Adipocyte (in vitro differentiated cells): ENCODE results near the gene S1PR4.
A peak's percentile ranks its signal among the peaks of the same experiment; 100 is the strongest.
"Not testable (repeated sequence)": the region's sequence is repeated elsewhere in the genome, so short reads cannot be mapped to it uniquely, and the experiment has no call there.

Experiments
- DNase-seq: peaks from one replicate; pipeline ENCODE4 v3.0.0-alpha.2; 2015; ENCODE audit warnings: low read depth
- H3K27me3 ChIP-seq: replicated peaks from 2 replicates; pipeline ENCODE4 v1.7.0; 2013; ENCODE audit warnings: mild to moderate bottlenecking, low read length, moderate library complexity; ENCODE audit not compliant: control insufficient read depth, insufficient read depth
- H3K36me3 ChIP-seq: 2 replicates; pipeline ENCODE4 v1.7.0; 2013; ENCODE audit warnings: low read length, mild to moderate bottlenecking, moderate library complexity; ENCODE audit not compliant: control insufficient read depth, insufficient read depth, severe bottlenecking
- H3K4me1 ChIP-seq: 2 replicates; pipeline ENCODE4 v1.7.0; 2013; ENCODE audit warnings: mild to moderate bottlenecking, low read length, moderate library complexity; ENCODE audit not compliant: control insufficient read depth, insufficient read depth
- H3K4me3 ChIP-seq: 2 replicates; pipeline ENCODE4 v1.7.0; 2013; ENCODE audit warnings: mild to moderate bottlenecking, low read length, moderate library complexity
- H3K9ac ChIP-seq: 2 replicates; pipeline ENCODE4 v1.7.0; 2013; ENCODE audit warnings: mild to moderate bottlenecking, low read length, moderate library complexity
- H3K9me3 ChIP-seq: 2 replicates; pipeline ENCODE4 v1.7.0; 2013; ENCODE audit warnings: mild to moderate bottlenecking, low read length, moderate library complexity; ENCODE audit not compliant: control insufficient read depth

The S1PR4 gene

DNA sequence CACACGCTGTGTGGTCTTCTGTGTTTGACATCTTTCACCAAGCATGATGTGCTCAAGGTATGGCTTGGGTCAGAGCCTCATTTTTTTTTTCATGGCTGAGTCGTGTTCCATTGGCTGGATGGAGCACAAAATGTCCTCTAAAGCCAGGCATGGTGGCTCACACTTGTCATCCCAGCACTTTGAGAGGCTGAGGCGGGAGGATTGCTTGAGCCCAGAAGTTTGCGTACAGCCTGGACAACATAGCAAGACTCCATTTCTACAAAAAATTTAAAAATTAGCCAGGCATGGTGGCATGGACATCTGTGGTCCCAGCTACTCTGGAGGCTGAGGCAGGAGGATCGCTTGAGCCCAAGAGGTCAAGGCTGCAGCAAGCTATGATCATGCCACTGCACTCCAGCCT lies 43.0 kb downstream of the S1PR4 start:
- DNase-seq, H3K9me3 ChIP-seq, H3K4me3 ChIP-seq, H3K36me3 ChIP-seq, H3K9ac ChIP-seq, H3K4me1 ChIP-seq: not testable (repeated sequence)
- H3K27me3 ChIP-seq, result peaks cover 16% of the 10 kb centered on the region

DNA sequence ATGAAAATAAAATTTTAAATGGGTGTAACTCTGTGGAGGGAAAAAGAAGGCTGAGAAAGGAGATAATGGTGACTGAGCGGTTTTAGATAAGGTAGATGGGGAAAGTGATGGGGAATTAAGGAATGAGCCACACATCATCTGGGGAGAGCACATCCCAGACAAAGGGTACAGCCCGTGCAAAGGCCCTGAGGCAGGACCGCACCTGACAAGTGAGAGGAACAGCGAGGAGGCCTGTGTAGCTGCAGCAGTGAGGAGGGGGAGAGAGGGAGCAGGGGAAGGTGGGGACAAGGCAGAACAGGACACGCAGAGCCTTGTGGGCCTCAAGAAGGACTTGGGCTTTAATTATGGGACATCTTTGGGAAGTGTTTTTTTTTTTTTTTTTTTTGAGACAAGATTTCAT lies 44.1 kb downstream of the S1PR4 start:
- Histone ChIP-seq H3K4me3 (no peak overlapping the region), H3K9ac (no peak overlapping the region), H3K4me1 (no peaks in the 10 kb centered on the region), H3K36me3 (no peaks in the 10 kb centered on the region), H3K27me3 (peaks cover 24% of the 10 kb centered on the region), H3K9me3 (no peaks in the 10 kb centered on the region)
- no peak for DNase-seq

DNA sequence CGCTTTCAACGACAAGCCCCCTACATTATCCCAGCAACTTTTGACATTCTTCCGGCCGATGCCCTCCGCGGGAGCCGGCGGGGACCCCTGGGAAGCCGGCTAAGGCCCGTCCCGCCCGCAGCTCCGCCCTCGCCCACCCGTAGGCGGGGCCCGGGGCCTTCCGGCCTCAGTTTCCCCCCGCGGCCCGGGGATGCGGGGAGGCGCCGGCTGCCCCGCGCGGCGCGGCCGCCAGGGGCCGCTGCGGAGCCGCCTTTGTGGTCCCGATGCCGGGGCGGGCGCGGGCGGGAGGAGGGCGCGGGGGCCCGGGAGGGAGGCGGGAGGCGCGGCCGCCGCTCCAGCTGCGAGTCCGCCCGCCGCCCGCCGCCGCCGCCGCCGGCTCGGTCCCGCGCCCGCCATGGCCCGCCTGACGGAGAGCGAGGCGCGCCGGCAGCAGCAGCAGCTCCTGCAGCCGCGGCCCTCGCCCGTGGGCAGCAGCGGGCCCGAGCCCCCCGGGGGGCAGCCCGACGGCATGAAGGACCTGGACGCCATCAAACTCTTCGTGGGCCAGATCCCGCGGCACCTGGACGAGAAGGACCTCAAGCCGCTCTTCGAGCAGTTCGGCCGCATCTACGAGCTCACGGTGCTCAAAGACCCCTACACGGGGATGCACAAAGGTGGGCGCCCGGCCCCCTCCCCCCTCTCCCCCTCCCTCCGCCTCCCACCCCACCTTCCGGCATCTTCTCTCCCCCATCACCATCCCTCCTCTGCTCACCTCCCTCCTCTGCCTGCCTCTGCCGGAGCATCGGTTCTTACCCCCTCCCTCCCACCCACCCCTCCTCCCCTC lies 46.0 kb downstream of the S1PR4 start, which contains the start of gene CELF5:
CELF5 (plus strand) TSS at position 316 of the 823 bp plus-strand sequence; CDS start at position 395, 79 bp downstream.
- Histone ChIP-seq H3K4me3 (no peak within 1 kb of the TSS), H3K4me1 (no peaks in the 10 kb centered on the region), H3K36me3 (no peaks in the 10 kb centered on the region), H3K9ac (no peak within 1 kb of the TSS), H3K27me3 (peaks cover 30% of the 10 kb centered on the region), H3K9me3 (no peaks in the 10 kb centered on the region)
- DNase-seq, result peak; percentile 82

DNA sequence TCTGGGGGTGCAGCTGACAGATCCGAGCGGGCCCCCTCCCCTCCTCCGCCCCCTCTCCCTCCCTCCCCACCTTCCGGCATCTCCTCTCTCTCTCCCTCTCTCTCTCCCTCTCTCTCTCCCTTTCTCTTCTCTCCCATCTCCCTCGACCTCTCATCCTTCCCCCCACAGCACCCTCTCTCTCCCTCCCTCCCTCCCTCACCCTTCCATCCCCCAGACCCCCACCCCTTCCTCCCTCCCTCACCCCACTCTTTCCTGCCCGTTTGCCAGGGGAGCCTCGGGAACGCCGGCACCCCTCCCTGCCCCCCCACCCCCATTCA lies 46.6 kb downstream of the S1PR4 start:
- Histone ChIP-seq H3K27me3 (peaks cover 36% of the 10 kb centered on the region), H3K36me3 (no peaks in the 10 kb centered on the region), H3K4me3 (no peak overlapping the region), H3K9me3 (no peaks in the 10 kb centered on the region), H3K9ac (no peak overlapping the region), H3K4me1 (no peaks in the 10 kb centered on the region)
- DNase-seq, result no peak

DNA sequence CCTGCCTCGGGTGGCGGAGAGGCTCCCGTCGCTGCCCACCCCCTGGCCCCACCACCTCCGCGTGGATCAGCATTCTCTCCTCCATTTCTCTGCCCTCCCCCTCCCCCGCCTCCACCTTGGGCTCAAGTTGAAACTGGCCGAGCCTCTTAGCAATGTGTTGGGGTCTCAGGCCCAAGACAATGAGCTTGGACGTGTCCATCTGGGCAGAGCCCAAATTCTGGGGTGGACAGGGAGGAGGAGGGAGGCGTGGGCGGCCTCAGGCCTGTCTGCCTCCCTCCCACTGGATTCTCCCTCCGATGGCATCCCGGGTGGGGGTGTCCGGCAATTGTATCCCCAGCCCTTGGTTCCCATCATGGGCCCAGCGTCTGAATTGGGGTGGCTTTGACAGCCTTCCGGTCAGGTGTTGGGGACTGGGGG lies 47.1 kb downstream of the S1PR4 start:
- peaks cover 42% of the 10 kb centered on the region for H3K27me3 ChIP-seq
- no peak overlapping the region for H3K9ac ChIP-seq
- no peaks in the 10 kb centered on the region for H3K9me3 ChIP-seq
- no peak overlapping the region for H3K4me3 ChIP-seq
- H3K4me1 ChIP-seq, result no peaks in the 10 kb centered on the region
- no peak for DNase-seq
- H3K36me3 ChIP-seq, result no peaks in the 10 kb centered on the region

DNA sequence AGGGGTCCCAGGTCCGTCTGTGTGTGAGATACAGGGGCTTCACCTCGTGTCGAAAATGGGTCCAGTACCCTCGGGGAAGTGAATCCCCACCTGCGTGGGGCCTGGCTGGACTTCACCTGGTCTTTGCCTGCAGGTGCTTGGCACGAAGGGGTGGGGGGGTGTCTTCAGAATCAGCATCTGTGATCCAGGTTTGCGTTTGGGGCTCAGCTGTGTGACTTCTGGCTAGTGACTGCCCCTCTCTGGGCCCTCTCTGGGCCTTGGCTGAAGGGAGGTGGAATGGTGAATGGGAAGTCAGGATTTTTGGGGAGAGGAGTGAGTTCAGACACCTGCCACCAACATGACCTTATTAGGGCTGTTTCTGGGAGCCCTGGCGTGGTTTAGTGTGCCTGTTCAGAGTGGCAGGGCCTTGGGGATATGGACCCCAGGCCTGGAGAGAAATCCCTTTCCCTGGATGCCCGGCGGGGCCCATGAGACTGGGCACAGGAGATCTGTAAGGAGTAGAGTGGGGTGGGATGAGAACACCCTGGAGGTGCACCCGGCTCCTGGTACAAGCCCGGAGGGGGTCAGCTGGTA lies 48.6 kb downstream of the S1PR4 start:
- no peaks in the 10 kb centered on the region for H3K9me3 ChIP-seq
- H3K4me3 ChIP-seq, result no peak overlapping the region
- no peak overlapping the region for H3K9ac ChIP-seq
- peaks cover 48% of the 10 kb centered on the region for H3K27me3 ChIP-seq
- no peaks in the 10 kb centered on the region for H3K36me3 ChIP-seq
- no peaks in the 10 kb centered on the region for H3K4me1 ChIP-seq
- DNase-seq, result no peak

DNA sequence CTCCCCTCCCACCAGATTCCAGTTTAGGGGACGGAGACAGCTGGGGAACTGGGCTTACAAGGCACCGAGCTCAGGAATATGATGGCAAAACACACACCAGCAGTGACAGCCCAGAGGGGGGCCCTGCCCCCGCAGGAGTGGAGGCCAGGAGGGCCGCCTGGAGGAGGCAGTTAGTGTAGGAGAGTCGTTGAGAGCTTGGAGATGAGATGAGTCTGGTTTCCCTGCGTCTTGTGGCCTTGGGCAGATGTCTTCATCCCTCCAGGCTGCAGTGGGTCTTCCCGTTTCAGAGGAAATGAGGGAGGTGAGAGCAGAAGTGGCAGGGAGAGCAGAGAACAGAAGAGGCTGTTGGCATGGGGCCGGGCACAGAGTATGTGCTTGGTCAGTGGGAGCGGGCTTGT lies 50.8 kb downstream of the S1PR4 start:
- no peaks in the 10 kb centered on the region for H3K9me3 ChIP-seq
- H3K9ac ChIP-seq, result no peak overlapping the region
- DNase-seq, result no peak
- peaks cover 49% of the 10 kb centered on the region for H3K27me3 ChIP-seq
- no peak overlapping the region for H3K4me3 ChIP-seq
- H3K36me3 ChIP-seq, result no peaks in the 10 kb centered on the region
- no peaks in the 10 kb centered on the region for H3K4me1 ChIP-seq
